Choroid plexus epithelial cell (primary cell): ENCODE data around the gene SLC36A3.

Experiments
- DNase-seq: peaks from one replicate; pipeline ENCODE4 v3.0.0-alpha.2; 2010; ENCODE audit warnings: low read depth
- H3K4me3 ChIP-seq: 2 replicates; pipeline ENCODE4 v1.5.1; 2011; ENCODE audit warnings: low read depth, mild to moderate bottlenecking, control low read depth, low read length, moderate library complexity
- TF ChIP-seq, protein P1 (sequence below): conservative IDR thresholded peaks from 2 replicates; pipeline ENCODE4 v1.5.1; 2011; ENCODE audit warnings: low read depth, mild to moderate bottlenecking, control low read depth, inconsistent platforms, low read length, moderate library complexity

Gene SLC36A3

DNA sequence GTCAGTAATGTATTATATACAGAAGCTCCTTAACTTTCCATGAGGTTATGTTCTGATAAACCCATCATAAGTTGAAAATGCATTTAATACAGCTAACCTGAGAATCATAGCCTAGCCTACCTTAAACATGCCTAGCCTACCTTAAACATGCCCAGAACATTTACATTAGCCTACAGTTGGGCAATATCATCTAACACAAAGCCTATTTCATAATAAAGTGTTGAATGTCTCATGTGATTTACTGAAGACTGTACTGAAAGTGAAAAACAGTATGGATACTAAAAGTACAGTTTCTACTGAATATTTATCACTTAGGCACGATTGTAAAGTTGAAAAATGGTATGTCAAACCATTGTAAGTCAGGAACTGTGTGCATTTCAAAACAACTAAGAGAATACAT, 49.0 kb downstream of the SLC36A3 start:
- no peak overlapping the region for H3K4me3 ChIP-seq
- DNase-seq = no peak
- TF ChIP-seq, protein P1, sequence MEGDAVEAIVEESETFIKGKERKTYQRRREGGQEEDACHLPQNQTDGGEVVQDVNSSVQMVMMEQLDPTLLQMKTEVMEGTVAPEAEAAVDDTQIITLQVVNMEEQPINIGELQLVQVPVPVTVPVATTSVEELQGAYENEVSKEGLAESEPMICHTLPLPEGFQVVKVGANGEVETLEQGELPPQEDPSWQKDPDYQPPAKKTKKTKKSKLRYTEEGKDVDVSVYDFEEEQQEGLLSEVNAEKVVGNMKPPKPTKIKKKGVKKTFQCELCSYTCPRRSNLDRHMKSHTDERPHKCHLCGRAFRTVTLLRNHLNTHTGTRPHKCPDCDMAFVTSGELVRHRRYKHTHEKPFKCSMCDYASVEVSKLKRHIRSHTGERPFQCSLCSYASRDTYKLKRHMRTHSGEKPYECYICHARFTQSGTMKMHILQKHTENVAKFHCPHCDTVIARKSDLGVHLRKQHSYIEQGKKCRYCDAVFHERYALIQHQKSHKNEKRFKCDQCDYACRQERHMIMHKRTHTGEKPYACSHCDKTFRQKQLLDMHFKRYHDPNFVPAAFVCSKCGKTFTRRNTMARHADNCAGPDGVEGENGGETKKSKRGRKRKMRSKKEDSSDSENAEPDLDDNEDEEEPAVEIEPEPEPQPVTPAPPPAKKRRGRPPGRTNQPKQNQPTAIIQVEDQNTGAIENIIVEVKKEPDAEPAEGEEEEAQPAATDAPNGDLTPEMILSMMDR = no peak

DNA sequence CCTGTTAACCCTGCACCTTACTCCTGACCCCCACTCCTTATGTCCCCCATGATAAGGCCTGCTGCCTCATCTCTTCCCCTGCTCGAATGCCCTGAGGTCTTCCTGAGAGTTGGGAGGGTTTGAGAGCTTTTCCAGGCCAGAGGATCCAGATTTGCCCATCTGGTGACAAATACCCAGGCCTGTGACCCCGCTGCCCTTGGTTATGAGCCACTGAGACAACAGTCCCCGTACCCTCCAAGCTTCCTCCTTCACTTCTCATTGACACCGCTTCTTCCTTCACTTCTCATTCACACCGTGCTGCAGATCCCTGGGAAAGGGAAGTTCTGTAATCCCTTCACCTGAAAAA, 50.0 kb downstream of the SLC36A3 start:
- DNase-seq = no peak
- H3K4me3 ChIP-seq = peak overlapping the region; percentile 92
- TF ChIP-seq, protein P1 = no peak

DNA sequence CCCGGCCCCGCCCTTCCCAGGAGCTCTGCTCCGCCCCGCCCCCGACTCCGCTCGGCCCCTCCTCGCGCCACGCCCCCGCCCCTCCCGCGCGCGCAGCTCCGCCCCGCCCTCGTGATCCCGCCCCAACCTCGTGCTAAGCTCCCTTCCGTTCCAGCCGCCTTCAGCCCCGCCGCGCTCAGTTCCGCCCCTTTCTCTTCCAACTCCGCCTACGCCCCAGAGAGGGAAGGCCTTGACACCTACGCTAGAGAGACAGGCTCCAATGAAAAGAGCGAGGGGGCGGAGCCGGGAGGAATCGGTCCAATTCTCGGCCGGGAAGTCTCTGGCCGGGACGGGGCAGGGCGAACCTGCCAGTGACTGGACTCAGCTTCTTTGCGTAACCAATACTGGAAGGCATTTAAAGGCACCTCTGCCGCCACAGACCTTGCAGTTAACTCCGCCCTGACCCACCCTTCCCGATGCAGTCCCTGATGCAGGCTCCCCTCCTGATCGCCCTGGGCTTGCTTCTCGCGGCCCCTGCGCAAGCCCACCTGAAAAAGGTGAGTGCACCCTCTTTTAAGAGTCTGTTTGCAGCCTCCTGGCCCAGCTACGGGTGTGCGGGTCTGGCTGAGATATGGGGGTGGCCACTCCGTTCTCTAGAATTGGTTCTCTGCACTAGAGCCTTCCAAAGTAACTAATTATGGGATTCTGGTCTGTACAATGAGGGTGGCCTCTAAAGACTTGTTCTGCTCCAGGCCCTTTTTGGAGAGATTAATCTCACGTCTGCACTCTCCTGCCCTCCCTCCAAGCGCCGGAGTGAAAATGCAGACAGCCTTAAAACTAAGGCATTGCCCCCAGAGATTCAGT, 50.6 kb downstream of the SLC36A3 start, which contains the start of gene GM2A:
Gene GM2A (plus strand): TSS at position 424 of the 843 bp plus-strand sequence. CDS start 32 bp downstream, at position 456.
- H3K4me3 ChIP-seq = peak within 1 kb of the TSS; percentile 92
- peak; percentile 100 for DNase-seq
- TF ChIP-seq, protein P1 = no peak

DNA sequence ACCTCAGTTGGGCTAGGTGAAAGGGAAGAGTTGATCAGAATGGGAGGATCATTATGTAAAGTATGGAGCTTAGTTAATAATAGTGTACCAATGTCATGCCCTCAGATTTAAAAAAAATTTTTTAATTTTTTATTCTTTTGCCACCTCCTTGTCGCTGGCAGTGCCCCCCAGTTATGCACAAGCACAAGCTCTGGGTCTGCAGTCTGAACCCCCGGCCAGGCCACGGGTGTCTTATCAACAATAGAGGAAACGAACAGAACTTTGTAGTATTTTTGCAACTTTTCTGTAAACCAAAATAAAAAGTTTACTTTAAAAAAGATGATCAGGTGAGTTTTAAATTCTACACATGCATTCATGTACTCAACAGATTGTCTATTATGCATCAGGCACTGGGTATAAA, 51.9 kb downstream of the SLC36A3 start:
- TF ChIP-seq, protein P1 = no peak
- H3K4me3 ChIP-seq = no peak overlapping the region
- no peak for DNase-seq

DNA sequence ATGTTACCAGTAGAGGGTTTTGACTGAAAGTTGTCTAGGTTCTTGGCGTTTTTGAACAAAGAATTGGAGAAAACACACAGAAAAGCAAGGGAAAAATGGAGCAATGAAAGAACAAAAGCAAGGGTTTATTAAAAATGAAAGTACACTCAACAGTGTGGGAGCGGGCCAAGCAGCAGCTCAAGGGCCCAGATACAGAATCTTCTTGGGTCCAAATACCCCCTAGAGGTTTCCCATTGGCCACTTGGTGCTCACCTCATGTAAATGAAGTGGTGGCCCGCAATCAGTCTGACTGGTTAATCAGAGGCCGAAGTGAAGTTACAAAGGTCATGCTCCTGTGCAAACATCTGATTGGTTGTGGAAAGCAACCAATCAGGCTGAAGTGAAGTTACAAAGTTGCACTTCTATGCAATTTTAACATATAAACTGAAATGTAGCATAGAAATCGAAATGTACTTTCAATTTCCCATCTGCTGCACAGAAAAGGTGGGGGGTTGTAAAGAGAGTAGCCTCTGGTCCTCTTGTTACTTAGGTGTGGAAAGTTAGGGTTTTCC, 52.5 kb downstream of the SLC36A3 start:
- DNase-seq = no peak
- TF ChIP-seq, protein P1 = no peak
- no peak overlapping the region for H3K4me3 ChIP-seq

DNA sequence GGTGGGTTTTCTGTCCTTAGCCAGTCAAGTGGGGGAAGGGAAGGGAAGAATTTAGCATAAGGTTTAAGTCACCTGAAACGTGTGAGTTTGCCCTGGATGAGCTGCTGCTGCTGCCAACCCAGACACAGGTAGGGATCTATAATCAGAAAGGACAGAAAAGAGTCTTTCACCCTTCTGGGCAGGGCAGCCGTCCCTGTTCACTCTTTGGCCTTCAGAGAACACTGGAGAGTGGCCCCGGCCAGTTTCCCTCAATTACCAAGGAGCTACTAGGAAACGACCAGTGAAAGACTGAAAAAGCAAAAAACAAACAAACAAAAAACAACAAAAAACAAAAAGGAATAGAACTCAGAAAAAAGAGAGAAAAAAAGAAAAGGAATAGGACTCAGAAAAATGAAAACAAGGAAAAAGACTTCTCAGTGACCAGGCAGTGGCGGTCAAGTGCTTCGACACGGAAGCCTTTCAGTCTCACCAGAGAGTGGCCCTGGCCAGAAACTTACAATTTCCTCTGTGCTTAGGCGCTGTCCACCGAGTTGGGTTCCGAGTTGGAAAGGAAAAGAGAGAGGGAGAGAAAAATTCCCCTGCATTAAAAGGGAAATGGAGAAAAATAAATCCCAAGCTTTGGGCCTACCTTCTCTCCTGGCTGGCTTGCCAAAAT, 53.1 kb downstream of the SLC36A3 start:
- TF ChIP-seq, protein P1 = no peak
- DNase-seq = no peak
- no peak overlapping the region for H3K4me3 ChIP-seq

DNA sequence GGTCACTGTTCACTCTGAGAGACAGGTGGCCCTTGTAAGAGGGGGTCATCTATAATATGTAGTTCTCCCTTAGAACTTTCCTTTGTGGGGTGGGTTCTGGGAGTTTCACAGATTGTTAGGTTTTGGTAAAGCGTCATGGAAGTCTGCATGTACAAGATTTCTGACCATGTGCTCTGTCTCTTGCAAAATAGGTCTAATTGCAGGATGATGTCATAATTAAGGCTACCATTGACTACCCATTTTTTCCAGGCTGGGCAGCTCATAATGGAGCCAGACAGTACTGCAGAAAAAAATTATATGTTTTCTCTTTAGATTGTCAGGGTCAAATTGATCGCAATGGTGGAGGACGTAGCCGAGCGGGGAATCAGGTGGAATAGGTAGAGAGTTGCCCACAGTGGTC, 54.3 kb downstream of the SLC36A3 start:
- H3K4me3 ChIP-seq = no peak overlapping the region
- no peak for DNase-seq
- TF ChIP-seq, protein P1 = no peak
